PC-9 (cell line): ENCODE results near the gene SYT1. TPM values are rescaled to one million over a fixed set of nuclear protein-coding genes. Genes with fewer than 3 reads are reported as not detected.

ENCODE experiments used
- BruUV-seq: library from RNA; stranded (reverse); fragments of 400-500 nt; replicated peaks from 2 replicates; lab custom pipeline; 2021; lab: Mats Ljungman, UMichigan
- CTCF ChIA-PET: fragments of 300-600 bp; sonication (Branson Sonifier 250); formaldehyde crosslinking; loops from one replicate; lab custom pipeline; 2022; ENCODE audit warnings: antibody characterized with exemption; lab: Charles Lee
- POLR2A ChIA-PET: fragments of 300-600 bp; sonication (Branson Sonifier 250); formaldehyde crosslinking; loops from one replicate; lab custom pipeline; 2022; ENCODE audit warnings: antibody characterized with exemption; ENCODE audit not compliant: unreplicated experiment; lab: Charles Lee
- DNase-seq, 2 experiments: peaks; one replicate each; pipeline versions ENCODE4 v3.0.0 to v3.0.0-alpha.2; 2015 to 2022; ENCODE audit warnings: mixed read lengths in 1 of 2
- H2AFZ ChIP-seq: fragments of 200-600 bp; sonication (generic); 2 replicates; pipeline ENCODE4 v1.8.1; 2017; ENCODE audit warnings: antibody characterized with exemption
- H3F3A ChIP-seq: fragments of 200-600 bp; sonication (generic); 2 replicates; pipeline ENCODE4 v1.8.1; 2017; ENCODE audit warnings: antibody characterized with exemption, mild to moderate bottlenecking, low read depth; ENCODE audit not compliant: insufficient read depth
- H3K27ac ChIP-seq: fragments of 200-600 bp; sonication (generic); 2 replicates; pipeline ENCODE4 v1.6.1; 2016; ENCODE audit warnings: mixed run types
- H3K27me3 ChIP-seq: fragments of 200-600 bp; sonication (generic); 2 replicates; pipeline ENCODE4 v1.6.1; 2016; ENCODE audit warnings: low read depth, mixed run types; ENCODE audit not compliant: insufficient read depth
- H3K36me3 ChIP-seq: fragments of 200-600 bp; sonication (generic); 2 replicates; pipeline ENCODE4 v1.6.1; 2016; ENCODE audit warnings: low read depth, mixed run types
- H3K4me1 ChIP-seq: fragments of 200-600 bp; sonication (generic); replicated peaks from 2 replicates; pipeline ENCODE4 v1.6.1; 2016; ENCODE audit warnings: mixed run types; ENCODE audit not compliant: insufficient read depth
- H3K4me2 ChIP-seq: fragments of 200-600 bp; sonication (generic); 2 replicates; pipeline ENCODE4 v1.6.1; 2017; ENCODE audit warnings: mixed run types
- H3K4me3 ChIP-seq: fragments of 200-600 bp; sonication (generic); 2 replicates; pipeline ENCODE4 v1.6.1; 2016; ENCODE audit warnings: mixed run types
- H3K79me2 ChIP-seq: fragments of 200-600 bp; sonication (generic); 2 replicates; pipeline ENCODE4 v1.6.1; 2017; ENCODE audit warnings: low read depth, mixed run types
- H3K9me2 ChIP-seq: fragments of 200-600 bp; sonication (generic); 2 replicates; pipeline ENCODE4 v1.8.1; 2017; ENCODE audit warnings: mild to moderate bottlenecking; ENCODE audit not compliant: insufficient read depth
- H3K9me3 ChIP-seq: fragments of 200-600 bp; sonication (generic); 2 replicates; pipeline ENCODE4 v1.8.1; 2016; ENCODE audit warnings: low read depth; ENCODE audit not compliant: insufficient read depth
- H4K20me1 ChIP-seq: fragments of 200-600 bp; sonication (generic); 2 replicates; pipeline ENCODE4 v1.8.1; 2017; ENCODE audit not compliant: insufficient read depth
- EZH2 ChIP-seq: fragments of 200-600 bp; sonication (generic); IDR thresholded peaks from 2 replicates; pipeline ENCODE4 v1.8.0; 2017; ENCODE audit warnings: antibody characterized with exemption, low read depth
- intact Hi-C: fragments of 100-400 bp; cut with micrococcal nuclease; formaldehyde crosslinking; loops from one replicate; pipeline ENCODE4 v1.10.0; 2022; ENCODE audit not compliant: unreplicated experiment
- total RNA-seq: library from RNA; stranded (reverse); gene quantifications from 2 replicates; pipeline ENCODE4 v1.2.3, GENCODE V29; 2021
- TF ChIP-seq, protein P1 (sequence below): fragments of 200-600 bp; sonication (generic); conservative IDR thresholded peaks from 2 replicates; pipeline ENCODE4 v1.6.1; 2017; ENCODE audit warnings: mixed run types, antibody characterized with exemption, mild to moderate bottlenecking, moderate library complexity

Gene SYT1
- total RNA-seq, 1 experiment from 2014 or later = 1.2 TPM

DNA sequence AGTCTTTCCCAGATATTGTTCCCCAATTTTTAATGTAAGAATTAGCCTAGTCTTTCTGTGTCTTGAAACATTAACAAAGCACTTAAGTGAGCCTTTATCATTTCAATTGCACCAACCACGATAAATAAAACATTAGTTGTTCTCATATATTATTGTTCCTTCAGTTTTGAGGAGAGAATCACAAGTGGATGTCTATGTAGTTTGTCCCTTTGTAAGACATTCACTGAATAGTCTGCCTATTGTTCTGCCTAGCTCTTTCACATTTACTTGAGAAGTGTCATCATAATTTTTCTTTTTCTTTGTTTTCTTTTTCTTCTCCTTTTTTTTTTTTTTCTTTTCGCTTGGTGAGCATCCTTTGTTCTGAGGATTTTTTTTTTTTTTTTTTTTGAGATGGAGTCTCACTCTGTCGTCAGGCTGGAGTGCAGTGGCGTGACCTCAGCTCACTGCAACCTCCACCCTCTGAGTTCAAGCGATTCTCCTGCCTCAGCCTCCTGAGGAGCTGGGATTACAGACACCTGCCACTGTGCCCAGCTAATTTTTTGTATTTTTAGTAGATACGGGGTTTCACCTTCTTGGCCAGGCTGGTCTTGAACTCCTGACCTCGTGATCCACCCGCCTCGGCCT, 129.7 kb downstream of the SYT1 start:
- Histone ChIP-seq H3K9me2 (no peaks in the 10 kb centered on the region; the same call in 1 of the 2 replicates), H3K9me3 (no peaks in the 10 kb centered on the region), H3K27me3 (no peaks in the 10 kb centered on the region), H3K4me3 (no peak overlapping the region), H4K20me1 (no peaks in the 10 kb centered on the region), H3K4me1 (no peaks in the 10 kb centered on the region), H3K36me3 (no peaks in the 10 kb centered on the region), H3K4me2 (no peak overlapping the region), H3K79me2 (no peaks in the 10 kb centered on the region), H2AFZ (no peak overlapping the region), H3K27ac (no peak overlapping the region), H3F3A (no peaks in the 10 kb centered on the region)
- no peak for DNase-seq
- intact Hi-C loops = no loop called here
- ChIA-PET POLR2A (no interaction called here), CTCF (no interaction called here)
- no peak for TF ChIP-seq EZH2
- TF ChIP-seq, protein P1, sequence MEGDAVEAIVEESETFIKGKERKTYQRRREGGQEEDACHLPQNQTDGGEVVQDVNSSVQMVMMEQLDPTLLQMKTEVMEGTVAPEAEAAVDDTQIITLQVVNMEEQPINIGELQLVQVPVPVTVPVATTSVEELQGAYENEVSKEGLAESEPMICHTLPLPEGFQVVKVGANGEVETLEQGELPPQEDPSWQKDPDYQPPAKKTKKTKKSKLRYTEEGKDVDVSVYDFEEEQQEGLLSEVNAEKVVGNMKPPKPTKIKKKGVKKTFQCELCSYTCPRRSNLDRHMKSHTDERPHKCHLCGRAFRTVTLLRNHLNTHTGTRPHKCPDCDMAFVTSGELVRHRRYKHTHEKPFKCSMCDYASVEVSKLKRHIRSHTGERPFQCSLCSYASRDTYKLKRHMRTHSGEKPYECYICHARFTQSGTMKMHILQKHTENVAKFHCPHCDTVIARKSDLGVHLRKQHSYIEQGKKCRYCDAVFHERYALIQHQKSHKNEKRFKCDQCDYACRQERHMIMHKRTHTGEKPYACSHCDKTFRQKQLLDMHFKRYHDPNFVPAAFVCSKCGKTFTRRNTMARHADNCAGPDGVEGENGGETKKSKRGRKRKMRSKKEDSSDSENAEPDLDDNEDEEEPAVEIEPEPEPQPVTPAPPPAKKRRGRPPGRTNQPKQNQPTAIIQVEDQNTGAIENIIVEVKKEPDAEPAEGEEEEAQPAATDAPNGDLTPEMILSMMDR = no peak
- no TSS peak for BruUV-seq

DNA sequence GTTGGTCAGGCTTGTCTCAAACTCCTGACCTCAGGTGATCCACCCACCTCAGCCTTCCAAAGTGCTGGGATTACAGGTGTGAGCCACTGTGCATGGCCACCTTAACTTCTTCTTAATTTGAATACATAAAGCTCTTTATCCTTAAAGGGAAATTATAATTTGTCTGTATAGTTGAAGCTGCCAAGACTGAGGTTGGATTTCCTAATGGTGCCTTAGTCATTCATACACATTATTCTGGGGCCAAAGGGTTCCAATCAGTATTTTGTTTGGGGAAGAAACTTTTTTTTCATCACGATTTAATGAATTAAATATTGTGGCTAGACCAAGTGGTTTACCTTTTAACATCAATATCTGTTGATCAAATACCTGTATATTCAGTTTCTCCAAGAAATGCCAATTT, 135.9 kb downstream of the SYT1 start:
- CTCF ChIA-PET = no interaction called here
- Histone ChIP-seq H2AFZ (no peak overlapping the region; the same call in 1 of the 2 replicates), H3K27ac (no peak overlapping the region), H3K36me3 (no peaks in the 10 kb centered on the region), H3K9me3 (0 out of 2 replicates have a peak, but pooled peaks cover 4% of the 10 kb centered on the region), H3K4me2 (no peak overlapping the region), H3F3A (no peaks in the 10 kb centered on the region), H4K20me1 (no peaks in the 10 kb centered on the region), H3K4me1 (no peaks in the 10 kb centered on the region), H3K9me2 (no peaks in the 10 kb centered on the region; the same call in 1 of the 2 replicates), H3K27me3 (no peaks in the 10 kb centered on the region), H3K79me2 (no peaks in the 10 kb centered on the region), H3K4me3 (no peak overlapping the region)
- POLR2A ChIA-PET = no interaction called here
- DNase-seq = no peak
- no peak for TF ChIP-seq EZH2
- TF ChIP-seq, protein P1 = no peak
- intact Hi-C loops = loop anchor here (10.0 kb wide), 1 partner anchor 344 kb away; no protein-coding TSS in a partner anchor
- BruUV-seq = no TSS peak

DNA sequence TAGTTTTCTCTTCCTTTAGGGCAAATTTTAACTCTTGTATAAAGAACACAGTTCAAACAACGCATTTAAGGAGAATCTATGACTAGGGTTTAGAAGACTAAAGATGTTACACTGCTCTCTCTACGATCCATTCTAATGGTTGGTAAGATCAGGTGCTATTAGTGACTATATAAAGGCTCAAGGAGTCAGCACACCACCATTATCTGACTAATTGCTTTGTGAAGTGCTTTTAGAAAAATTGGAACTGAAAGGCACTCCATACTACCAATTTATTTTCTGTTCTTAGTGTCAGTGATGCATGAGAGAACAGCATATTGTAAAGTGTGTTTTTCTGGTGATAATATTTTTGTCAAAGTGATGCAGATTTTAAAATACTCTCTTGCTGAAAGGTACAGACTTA, 136.8 kb downstream of the SYT1 start:
- Histone ChIP-seq H3K4me2 (no peak overlapping the region), H4K20me1 (no peaks in the 10 kb centered on the region), H3K27ac (no peak overlapping the region), H3K36me3 (no peaks in the 10 kb centered on the region), H3K9me2 (no peaks in the 10 kb centered on the region), H2AFZ (no peak overlapping the region; the same call in 1 of the 2 replicates), H3K27me3 (no peaks in the 10 kb centered on the region), H3K9me3 (0 out of 2 replicates have a peak, but pooled peaks cover 4% of the 10 kb centered on the region), H3K4me3 (no peak overlapping the region), H3K4me1 (no peaks in the 10 kb centered on the region), H3F3A (no peaks in the 10 kb centered on the region), H3K79me2 (no peaks in the 10 kb centered on the region)
- ChIA-PET CTCF (no interaction called here), POLR2A (no interaction called here)
- no peak for TF ChIP-seq EZH2
- TF ChIP-seq, protein P1 = no peak
- BruUV-seq = no TSS peak
- intact Hi-C loops = loop anchor here (10.0 kb wide), 1 partner anchor 343 kb away; no protein-coding TSS in a partner anchor
- DNase-seq = no peak
